Prostate gland (tissue), 2 donors: Measurements from ENCODE around the gene NOSIP.

Source experiments
- CTCF ChIP-seq, 4 experiments: fragments of 200-600 bp in 2 of 4; fragments of 450-650 bp in 2 of 4; sonication (generic) in 2 of 4; IDR thresholded peaks; 1 replicate in 3 of 4; 2 replicates in 1 of 4; pipeline ENCODE4 v1.5.1; 2016 to 2019; ENCODE audit warnings: antibody characterized with exemption in 4 of 4, mild to moderate bottlenecking in 2 of 4, moderate library complexity in 2 of 4
- POLR2A ChIP-seq: fragments of 450-650 bp; IDR thresholded peaks from one replicate; pipeline ENCODE4 v1.6.1; 2016; ENCODE audit warnings: antibody characterized with exemption, mild to moderate bottlenecking
- POLR2AphosphoS5 ChIP-seq: sonication (generic); formaldehyde crosslinking; IDR thresholded peaks from one replicate; pipeline ENCODE4 v1.6.1; 2017; ENCODE audit warnings: antibody characterized with exemption

- TF ChIP-seq POLR2A (no peak), CTCF (IDR thresholded peaks at IDR 0.05) (peak in 1 of 4 experiments; percentile 12), POLR2AphosphoS5 (no peak)
These were observed 11.6 kb upstream of the NOSIP start for GRCh38 chr19:49591731-49592485.
